ENCODE measurements around the gene SIRPB1.
"Not testable (repeated sequence)": the region's sequence is repeated elsewhere in the genome, so short reads cannot be mapped to it uniquely, and the experiment has no call there.

GRCh38 chr20:1571583-1571982, 48.2 kb downstream of the SIRPB1 start:
- not testable (repeated sequence) for TF ChIP-seq CTCF (IDR thresholded peaks at IDR 0.05; ENCODE audit: borderline replicate concordance, extremely low read depth, low read length, poor library complexity, severe bottlenecking); EZH2 (IDR thresholded peaks at IDR 0.05; ENCODE audit: borderline replicate concordance, low read depth, low read length, severe bottlenecking)

Measured in DND-41 (cell line).